GM12874 (cell line): Measurements from ENCODE around the gene ABRAXAS1.

Experiments
- CTCF ChIP-seq: IDR thresholded peaks from 2 replicates; pipeline ENCODE4 v1.5.1; 2011; ENCODE audit warnings: low read depth, mild to moderate bottlenecking, control low read depth, low read length, moderate library complexity; ENCODE audit not compliant: insufficient read depth

ABRAXAS1 gene

GRCh38 chr4:83504503-83504902 lies 19.6 kb upstream of the ABRAXAS1 start:
- no peak for TF ChIP-seq CTCF

- no peak for TF ChIP-seq CTCF
Measured at GRCh38 chr4:83503974-83504373, 19.1 kb upstream of the ABRAXAS1 start.

GRCh38 chr4:83498187-83498586 lies 13.3 kb upstream of the ABRAXAS1 start:
- no peak for TF ChIP-seq CTCF

- TF ChIP-seq CTCF = peak; percentile 78
Measured at GRCh38 chr4:83490876-83491450, 6.1 kb upstream of the ABRAXAS1 start.

- TF ChIP-seq CTCF = no peak
Measured at GRCh38 chr4:83489711-83490326, 4.9 kb upstream of the ABRAXAS1 start.

GRCh38 chr4:83486457-83487129 lies 1.7 kb upstream of the ABRAXAS1 start:
- TF ChIP-seq CTCF = no peak

GRCh38 chr4:83473966-83474365 lies 10.9 kb downstream of the ABRAXAS1 start:
- no peak for TF ChIP-seq CTCF
